ENCODE results near the gene PUS7L.
A peak's percentile ranks its signal among the peaks of the same experiment; 100 is the strongest.
"Not testable (repeated sequence)": the region's sequence is repeated elsewhere in the genome, so short reads cannot be mapped to it uniquely, and the experiment has no call there.

Gene PUS7L

GRCh38 chr12:43766291-43766690, 7.7 kb upstream of the PUS7L start:
- Histone ChIP-seq H3K27me3 (ENCODE audit: control insufficient read depth in 1 of 2, insufficient read depth in 2 of 2, low read length in 2 of 2) (no peaks in the 10 kb centered on the region), H3K36me3 (ENCODE audit: insufficient read depth, low read length) (peaks cover 9% of the 10 kb centered on the region), H3K4me3 (ENCODE audit: low read depth in 1 of 2, low read length in 2 of 2) (no peak overlapping the region), H3K4me1 (ENCODE audit: insufficient read depth, low read length) (no peaks in the 10 kb centered on the region), H3K27ac (ENCODE audit: low read depth, low read length) (no peak overlapping the region), H3K9ac (ENCODE audit: low read length) (no peak overlapping the region), H3K9me3 (ENCODE audit: low read length) (no peaks in the 10 kb centered on the region)

GRCh38 chr12:43764528-43764927, 5.9 kb upstream of the PUS7L start:
- Histone ChIP-seq H3K9me3 (ENCODE audit: low read length) (no peaks in the 10 kb centered on the region), H3K27ac (ENCODE audit: low read depth, low read length) (no peak overlapping the region), H3K27me3 (ENCODE audit: control insufficient read depth in 1 of 2, insufficient read depth in 2 of 2, low read length in 2 of 2) (no peaks in the 10 kb centered on the region), H3K4me1 (ENCODE audit: insufficient read depth, low read length) (peaks cover 12% of the 10 kb centered on the region), H3K4me3 (ENCODE audit: low read depth in 1 of 2, low read length in 2 of 2) (no peak overlapping the region), H3K9ac (ENCODE audit: low read length) (no peak overlapping the region), H3K36me3 (ENCODE audit: insufficient read depth, low read length) (no peaks in the 10 kb centered on the region)

- no peak overlapping the region for H3K4me3 ChIP-seq (ENCODE audit: low read depth in 1 of 2, low read length in 2 of 2)
- no peak overlapping the region for H3K9ac ChIP-seq (ENCODE audit: low read length)
- no peaks in the 10 kb centered on the region for H3K9me3 ChIP-seq (ENCODE audit: low read length)
- no peaks in the 10 kb centered on the region for H3K27me3 ChIP-seq (ENCODE audit: control insufficient read depth in 1 of 2, insufficient read depth in 2 of 2, low read length in 2 of 2)
- H3K36me3 ChIP-seq (ENCODE audit: insufficient read depth, low read length), result no peaks in the 10 kb centered on the region
- H3K4me1 ChIP-seq (ENCODE audit: insufficient read depth, low read length), result peaks cover 12% of the 10 kb centered on the region
- H3K27ac ChIP-seq (ENCODE audit: low read depth, low read length), result no peak overlapping the region
Measured at GRCh38 chr12:43763769-43764168, 5.2 kb upstream of the PUS7L start.

GRCh38 chr12:43762596-43762995, 4.0 kb upstream of the PUS7L start:
- Histone ChIP-seq H3K4me3 (ENCODE audit: low read depth in 1 of 2, low read length in 2 of 2) (no peak overlapping the region), H3K27me3 (ENCODE audit: control insufficient read depth in 1 of 2, insufficient read depth in 2 of 2, low read length in 2 of 2) (no peaks in the 10 kb centered on the region), H3K27ac (ENCODE audit: low read depth, low read length) (no peak overlapping the region), H3K9ac (ENCODE audit: low read length) (no peak overlapping the region), H3K36me3 (ENCODE audit: insufficient read depth, low read length) (no peaks in the 10 kb centered on the region), H3K4me1 (ENCODE audit: insufficient read depth, low read length) (peaks cover 17% of the 10 kb centered on the region), H3K9me3 (ENCODE audit: low read length) (no peaks in the 10 kb centered on the region)

- no peaks in the 10 kb centered on the region for H3K9me3 ChIP-seq (ENCODE audit: low read length)
- H3K27ac ChIP-seq (ENCODE audit: low read depth, low read length), result no peak overlapping the region
- no peaks in the 10 kb centered on the region for H3K27me3 ChIP-seq (ENCODE audit: control insufficient read depth in 1 of 2, insufficient read depth in 2 of 2, low read length in 2 of 2)
- no peak overlapping the region for H3K4me3 ChIP-seq (ENCODE audit: low read depth in 1 of 2, low read length in 2 of 2)
- no peak overlapping the region for H3K9ac ChIP-seq (ENCODE audit: low read length)
- H3K36me3 ChIP-seq (ENCODE audit: insufficient read depth, low read length), result no peaks in the 10 kb centered on the region
- H3K4me1 ChIP-seq (ENCODE audit: insufficient read depth, low read length), result peaks cover 20% of the 10 kb centered on the region
Measured at GRCh38 chr12:43761500-43761899, 2.9 kb upstream of the PUS7L start.

GRCh38 chr12:43760396-43760795, 1.8 kb upstream of the PUS7L start:
- Histone ChIP-seq H3K4me3 (ENCODE audit: low read depth in 1 of 2, low read length in 2 of 2) (peak overlapping the region in 1 of 2 donors; percentile 99), H3K9me3 (ENCODE audit: low read length) (no peaks in the 10 kb centered on the region), H3K27me3 (ENCODE audit: control insufficient read depth in 1 of 2, insufficient read depth in 2 of 2, low read length in 2 of 2) (no peaks in the 10 kb centered on the region), H3K27ac (ENCODE audit: low read depth, low read length) (no peak overlapping the region), H3K9ac (ENCODE audit: low read length) (no peak overlapping the region), H3K4me1 (ENCODE audit: insufficient read depth, low read length) (peaks cover 20% of the 10 kb centered on the region), H3K36me3 (ENCODE audit: insufficient read depth, low read length) (no peaks in the 10 kb centered on the region)

GRCh38 chr12:43758247-43758727, 303 bp downstream of the PUS7L start:
- Histone ChIP-seq H3K36me3 (ENCODE audit: insufficient read depth, low read length) (no peaks in the 10 kb centered on the region), H3K9me3 (ENCODE audit: low read length) (no peaks in the 10 kb centered on the region), H3K27me3 (ENCODE audit: control insufficient read depth in 1 of 2, insufficient read depth in 2 of 2, low read length in 2 of 2) (no peaks in the 10 kb centered on the region), H3K27ac (ENCODE audit: low read depth, low read length) (peak overlapping the region; percentile 35), H3K9ac (ENCODE audit: low read length) (peak overlapping the region; percentile 12), H3K4me3 (ENCODE audit: low read depth in 1 of 2, low read length in 2 of 2) (peak overlapping the region; percentile 75 to 99), H3K4me1 (ENCODE audit: insufficient read depth, low read length) (peaks cover 24% of the 10 kb centered on the region)

- Histone ChIP-seq H3K9me3 (ENCODE audit: low read length) (no peaks in the 10 kb centered on the region), H3K9ac (ENCODE audit: low read length) (no peak overlapping the region), H3K27ac (ENCODE audit: low read depth, low read length) (no peak overlapping the region), H3K4me1 (ENCODE audit: insufficient read depth, low read length) (peaks cover 11% of the 10 kb centered on the region), H3K4me3 (ENCODE audit: low read depth in 1 of 2, low read length in 2 of 2) (no peak overlapping the region), H3K36me3 (ENCODE audit: insufficient read depth, low read length) (no peaks in the 10 kb centered on the region), H3K27me3 (ENCODE audit: control insufficient read depth in 1 of 2, insufficient read depth in 2 of 2, low read length in 2 of 2) (no peaks in the 10 kb centered on the region)
Measured at GRCh38 chr12:43754015-43754414, 4.6 kb downstream of the PUS7L start.

GRCh38 chr12:43751360-43751759, 7.2 kb downstream of the PUS7L start:
- not testable (repeated sequence) for H3K27ac ChIP-seq (ENCODE audit: low read depth, low read length); H3K27me3 ChIP-seq (ENCODE audit: control insufficient read depth in 1 of 2, insufficient read depth in 2 of 2, low read length in 2 of 2); H3K9ac ChIP-seq (ENCODE audit: low read length); H3K4me1 ChIP-seq (ENCODE audit: insufficient read depth, low read length); H3K4me3 ChIP-seq (ENCODE audit: low read depth in 1 of 2, low read length in 2 of 2); H3K9me3 ChIP-seq (ENCODE audit: low read length); H3K36me3 ChIP-seq (ENCODE audit: insufficient read depth, low read length)

GRCh38 chr12:43750814-43751213, 7.8 kb downstream of the PUS7L start:
- Histone ChIP-seq H3K4me1 (ENCODE audit: insufficient read depth, low read length) (peaks cover 4% of the 10 kb centered on the region), H3K36me3 (ENCODE audit: insufficient read depth, low read length) (no peaks in the 10 kb centered on the region), H3K9ac (ENCODE audit: low read length) (no peak overlapping the region), H3K4me3 (ENCODE audit: low read depth in 1 of 2, low read length in 2 of 2) (no peak overlapping the region), H3K27ac (ENCODE audit: low read depth, low read length) (no peak overlapping the region), H3K9me3 (ENCODE audit: low read length) (no peaks in the 10 kb centered on the region), H3K27me3 (ENCODE audit: control insufficient read depth in 1 of 2, insufficient read depth in 2 of 2, low read length in 2 of 2) (no peaks in the 10 kb centered on the region)

GRCh38 chr12:43749016-43749415, 9.6 kb downstream of the PUS7L start:
- no peak overlapping the region for H3K27ac ChIP-seq (ENCODE audit: low read depth, low read length)
- peaks cover 4% of the 10 kb centered on the region for H3K4me1 ChIP-seq (ENCODE audit: insufficient read depth, low read length)
- no peaks in the 10 kb centered on the region for H3K27me3 ChIP-seq (ENCODE audit: control insufficient read depth in 1 of 2, insufficient read depth in 2 of 2, low read length in 2 of 2)
- H3K4me3 ChIP-seq (ENCODE audit: low read depth in 1 of 2, low read length in 2 of 2), result no peak overlapping the region
- H3K36me3 ChIP-seq (ENCODE audit: insufficient read depth, low read length), result no peaks in the 10 kb centered on the region
- no peak overlapping the region for H3K9ac ChIP-seq (ENCODE audit: low read length)
- no peaks in the 10 kb centered on the region for H3K9me3 ChIP-seq (ENCODE audit: low read length)

GRCh38 chr12:43744826-43745225, 13.8 kb downstream of the PUS7L start:
- Histone ChIP-seq H3K36me3 (ENCODE audit: insufficient read depth, low read length) (no peaks in the 10 kb centered on the region), H3K27me3 (ENCODE audit: control insufficient read depth in 1 of 2, insufficient read depth in 2 of 2, low read length in 2 of 2) (no peaks in the 10 kb centered on the region), H3K9me3 (ENCODE audit: low read length) (no peaks in the 10 kb centered on the region), H3K4me3 (ENCODE audit: low read depth in 1 of 2, low read length in 2 of 2) (no peak overlapping the region), H3K9ac (ENCODE audit: low read length) (no peak overlapping the region), H3K4me1 (ENCODE audit: insufficient read depth, low read length) (no peaks in the 10 kb centered on the region), H3K27ac (ENCODE audit: low read depth, low read length) (no peak overlapping the region)

All from muscle layer of colon (tissue), 2 donors.